Cerebellar nuclear complex (tissue), 1 donor: ENCODE results near the gene ALK.

ENCODE experiments used
- DNase-seq, 2 experiments: peaks; one replicate each; lab custom pipeline; 2025; lab: John Stamatoyannopoulos, UW

The ALK gene

DNA sequence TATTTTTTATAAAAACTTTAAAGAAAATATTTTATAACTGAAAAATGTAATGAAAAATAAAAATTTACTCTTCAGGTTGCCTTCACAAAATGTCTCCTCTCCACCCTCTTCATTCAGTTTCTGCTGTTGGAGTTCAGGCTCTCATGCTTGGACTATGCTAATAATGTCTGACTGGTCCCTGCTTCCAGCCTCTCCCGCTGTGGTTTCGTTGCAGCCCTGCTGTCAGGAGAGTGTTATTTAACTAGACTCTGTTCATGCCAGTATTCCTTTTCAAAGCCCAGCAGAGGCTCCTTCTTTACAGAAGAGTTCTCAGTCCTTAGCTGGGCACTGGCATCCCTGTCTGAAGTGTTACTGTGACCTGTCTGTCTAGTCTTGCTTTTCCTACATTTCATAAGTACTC, 765.8 kb downstream of the ALK start:
- DNase-seq: no peak

DNA sequence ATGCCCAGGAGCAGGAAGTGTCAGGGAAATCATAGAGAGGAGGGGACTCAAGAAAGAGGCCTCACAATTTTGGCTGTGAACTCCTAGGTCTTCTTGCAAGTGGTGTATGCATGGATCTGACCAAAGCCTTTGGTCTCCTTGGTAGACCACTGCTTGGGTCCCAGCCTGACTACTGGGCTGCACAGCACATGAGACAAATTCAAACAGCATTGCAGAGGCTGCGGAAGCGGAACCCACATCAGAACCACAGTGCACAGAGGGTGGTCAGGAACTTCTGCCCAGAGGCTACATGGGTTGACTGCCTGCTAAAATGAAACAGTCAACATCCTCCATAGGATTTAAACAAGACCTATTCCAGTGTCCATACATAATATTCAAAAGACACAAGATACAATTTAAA, 766.8 kb downstream of the ALK start:
- no peak for DNase-seq

DNA sequence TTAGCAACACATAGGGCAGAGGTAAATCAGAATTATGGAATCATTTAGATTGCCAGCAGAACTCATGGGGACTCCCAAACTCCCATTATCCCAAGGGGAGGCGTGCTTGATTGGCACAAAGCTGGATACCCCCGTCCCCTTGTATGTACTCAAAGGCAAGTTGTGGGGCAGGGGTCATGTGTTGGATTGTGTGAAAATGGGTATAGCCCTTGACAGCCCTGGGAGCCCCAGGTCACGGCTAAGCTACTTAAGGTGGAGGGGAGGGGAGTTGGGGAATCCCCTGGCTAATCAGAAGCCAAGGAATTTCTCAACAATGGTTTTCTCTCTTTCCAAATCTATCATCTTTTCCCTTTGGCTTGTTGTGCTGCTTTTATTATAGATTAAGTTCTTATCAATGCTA, 773.4 kb downstream of the ALK start:
- DNase-seq: no peak

DNA sequence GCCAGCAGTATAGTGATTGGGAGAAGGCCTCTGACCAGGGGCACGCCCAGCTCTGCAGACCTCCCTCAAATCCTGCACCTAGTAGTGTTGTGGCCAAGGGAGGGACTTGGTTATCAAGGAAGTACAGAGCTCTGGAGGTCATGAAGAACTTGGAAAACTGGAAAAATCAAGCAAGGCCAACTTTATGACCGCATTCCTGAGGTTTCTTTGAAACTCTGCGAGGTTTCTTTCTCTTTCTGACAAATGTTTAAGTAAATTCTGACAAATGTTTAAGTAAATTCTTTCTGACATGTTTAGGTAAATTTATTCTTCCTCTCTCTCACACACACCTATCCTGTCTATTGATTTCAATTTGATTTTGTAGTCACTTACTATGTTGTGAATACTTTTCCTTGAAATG, 775.2 kb downstream of the ALK start:
- DNase-seq: no peak

DNA sequence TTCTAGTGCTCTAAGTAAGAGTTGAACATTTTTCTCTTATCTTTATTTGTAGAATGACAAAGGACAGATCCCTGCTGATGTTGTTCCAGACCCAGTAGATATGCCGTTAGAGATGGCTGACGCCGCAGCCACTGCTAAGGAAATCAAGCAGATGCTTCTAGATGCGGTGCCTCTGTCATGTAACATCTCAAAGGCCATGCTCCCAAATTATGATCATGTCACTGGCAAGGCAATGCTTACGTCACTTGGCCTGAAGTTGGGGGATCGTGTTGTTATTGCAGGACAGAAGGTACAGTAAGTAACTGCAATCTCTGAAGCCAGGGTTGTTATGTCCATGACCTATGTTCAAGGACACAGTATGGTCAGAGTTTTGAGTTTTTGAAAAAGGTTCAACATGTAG, 777.7 kb downstream of the ALK start:
- DNase-seq: no peak
